ENCODE data around the gene GPR12. TPM values are rescaled to one million over a fixed set of nuclear protein-coding genes. Genes with fewer than 3 reads are reported as not detected.

The GPR12 gene
- total RNA-seq, 2 experiments from 2014 or later, result not detected

DNA sequence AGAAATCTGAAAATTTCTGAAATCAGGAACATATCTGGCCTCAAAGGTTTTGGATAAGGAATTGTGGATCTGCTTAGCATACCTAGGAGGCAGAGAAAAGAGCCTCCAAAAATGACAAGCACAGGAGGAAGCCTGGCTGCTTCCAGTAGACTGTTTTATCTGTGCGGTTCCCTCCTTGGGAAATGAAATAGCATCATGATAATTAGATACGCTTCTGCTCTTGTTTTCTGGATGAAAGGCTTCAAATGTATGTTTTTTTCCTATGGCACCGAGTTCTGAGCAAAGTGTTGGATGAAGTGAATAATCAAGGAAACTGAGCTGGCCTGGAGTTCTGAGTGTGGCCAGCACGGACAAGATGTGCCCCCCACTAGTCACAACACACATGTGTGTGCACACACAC is 19.8 kb upstream of the GPR12 start:
- H3K4me1 ChIP-seq (ENCODE audit: insufficient read depth, low read length, poor library complexity, severe bottlenecking), result peaks cover 12% of the 10 kb centered on the region
- H3K4me3 ChIP-seq (ENCODE audit: low read depth, low read length, poor library complexity, severe bottlenecking), result no peak overlapping the region
- H3K4me2 ChIP-seq (ENCODE audit: low read length), result no peak overlapping the region
- 0 out of 2 replicates have a peak, but pooled peaks cover 8% of the 10 kb centered on the region for H3K9me3 ChIP-seq (ENCODE audit: low read length)
- no peak overlapping the region for H2AFZ ChIP-seq (ENCODE audit: low read length)
- no TSS peak for BruUV-seq (replicated peaks)
- H3K9me2 ChIP-seq (ENCODE audit: insufficient read depth, low read length), result no peaks in the 10 kb centered on the region
- no peaks in the 10 kb centered on the region for H4K20me1 ChIP-seq (ENCODE audit: insufficient read depth, low read length)
- CTCF ChIA-PET (ENCODE audit: unreplicated experiment), result no interaction called here
- intact Hi-C loops (cut with micrococcal nuclease; ENCODE audit: unreplicated experiment), result loop anchor here (10.0 kb wide), 1 partner anchor 596 kb away; no protein-coding TSS in a partner anchor
- H3K79me2 ChIP-seq (ENCODE audit: insufficient read depth, low read depth, low read length), result no peaks in the 10 kb centered on the region
- H3K36me3 ChIP-seq (ENCODE audit: insufficient read depth, low read length), result no peaks in the 10 kb centered on the region
- no peak overlapping the region for H3K27ac ChIP-seq (ENCODE audit: low read depth, low read length, poor library complexity, severe bottlenecking)
- POLR2A ChIA-PET, result no interaction called here
- no peak for TF ChIP-seq EZH2phosphoT487 (IDR thresholded peaks at IDR 0.05; ENCODE audit: borderline replicate concordance, low read depth, low read length)
- TF ChIP-seq, protein P1, sequence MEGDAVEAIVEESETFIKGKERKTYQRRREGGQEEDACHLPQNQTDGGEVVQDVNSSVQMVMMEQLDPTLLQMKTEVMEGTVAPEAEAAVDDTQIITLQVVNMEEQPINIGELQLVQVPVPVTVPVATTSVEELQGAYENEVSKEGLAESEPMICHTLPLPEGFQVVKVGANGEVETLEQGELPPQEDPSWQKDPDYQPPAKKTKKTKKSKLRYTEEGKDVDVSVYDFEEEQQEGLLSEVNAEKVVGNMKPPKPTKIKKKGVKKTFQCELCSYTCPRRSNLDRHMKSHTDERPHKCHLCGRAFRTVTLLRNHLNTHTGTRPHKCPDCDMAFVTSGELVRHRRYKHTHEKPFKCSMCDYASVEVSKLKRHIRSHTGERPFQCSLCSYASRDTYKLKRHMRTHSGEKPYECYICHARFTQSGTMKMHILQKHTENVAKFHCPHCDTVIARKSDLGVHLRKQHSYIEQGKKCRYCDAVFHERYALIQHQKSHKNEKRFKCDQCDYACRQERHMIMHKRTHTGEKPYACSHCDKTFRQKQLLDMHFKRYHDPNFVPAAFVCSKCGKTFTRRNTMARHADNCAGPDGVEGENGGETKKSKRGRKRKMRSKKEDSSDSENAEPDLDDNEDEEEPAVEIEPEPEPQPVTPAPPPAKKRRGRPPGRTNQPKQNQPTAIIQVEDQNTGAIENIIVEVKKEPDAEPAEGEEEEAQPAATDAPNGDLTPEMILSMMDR (conservative IDR thresholded peaks at IDR 0.05; ENCODE audit: low read length), result no peak
- DNase-seq (ENCODE audit: low spot score), result no peak

GRCh38 chr13:26779321-26779720 is 18.7 kb upstream of the GPR12 start:
- no peaks in the 10 kb centered on the region for H3K36me3 ChIP-seq (ENCODE audit: insufficient read depth, low read length)
- H3K9me2 ChIP-seq (ENCODE audit: insufficient read depth, low read length), result no peaks in the 10 kb centered on the region
- BruUV-seq (replicated peaks), result no TSS peak
- no peak for DNase-seq (ENCODE audit: low spot score)
- no peak overlapping the region for H3K4me3 ChIP-seq (ENCODE audit: low read depth, low read length, poor library complexity, severe bottlenecking)
- ChIA-PET CTCF (ENCODE audit: unreplicated experiment) (no interaction called here), POLR2A (no interaction called here)
- TF ChIP-seq, protein P1 (conservative IDR thresholded peaks at IDR 0.05; ENCODE audit: low read length), result no peak
- no peak for TF ChIP-seq EZH2phosphoT487 (IDR thresholded peaks at IDR 0.05; ENCODE audit: borderline replicate concordance, low read depth, low read length)
- no peaks in the 10 kb centered on the region for H3K79me2 ChIP-seq (ENCODE audit: insufficient read depth, low read depth, low read length)
- H3K4me2 ChIP-seq (ENCODE audit: low read length), result no peak overlapping the region
- intact Hi-C loops (cut with micrococcal nuclease; ENCODE audit: unreplicated experiment), result no loop called here
- H4K20me1 ChIP-seq (ENCODE audit: insufficient read depth, low read length), result no peaks in the 10 kb centered on the region
- H2AFZ ChIP-seq (ENCODE audit: low read length), result no peak overlapping the region
- H3K27ac ChIP-seq (ENCODE audit: low read depth, low read length, poor library complexity, severe bottlenecking), result no peak overlapping the region
- H3K4me1 ChIP-seq (ENCODE audit: insufficient read depth, low read length, poor library complexity, severe bottlenecking), result peaks cover 2% of the 10 kb centered on the region
- H3K9me3 ChIP-seq (ENCODE audit: low read length), result 0 out of 2 replicates have a peak, but pooled peaks cover 8% of the 10 kb centered on the region

DNA sequence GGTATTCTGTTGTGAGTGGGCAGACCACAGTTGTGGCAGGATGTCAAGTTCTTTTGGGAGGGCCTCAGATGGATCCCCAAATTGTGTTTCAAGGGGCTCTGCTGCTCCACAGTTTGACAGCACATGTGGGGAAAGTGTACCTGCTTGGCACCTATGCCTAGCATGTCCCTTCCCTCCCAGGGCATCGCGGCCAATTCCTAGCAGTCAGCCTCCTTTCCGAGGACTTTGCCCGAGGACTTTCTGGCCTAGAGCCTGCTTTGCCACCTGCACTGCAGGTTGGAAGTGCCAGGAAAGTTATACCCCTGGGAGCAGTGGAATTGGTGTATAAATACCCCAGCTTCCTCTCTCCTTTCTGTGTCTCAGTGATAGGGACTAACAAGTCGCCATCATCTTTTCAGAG is 11.9 kb upstream of the GPR12 start:
- H4K20me1 ChIP-seq (ENCODE audit: insufficient read depth, low read length), result no peaks in the 10 kb centered on the region
- no peak overlapping the region for H2AFZ ChIP-seq (ENCODE audit: low read length)
- no peak for TF ChIP-seq EZH2phosphoT487 (IDR thresholded peaks at IDR 0.05; ENCODE audit: borderline replicate concordance, low read depth, low read length)
- TF ChIP-seq, protein P1 (conservative IDR thresholded peaks at IDR 0.05; ENCODE audit: low read length), result no peak
- no peak overlapping the region for H3K27ac ChIP-seq (ENCODE audit: low read depth, low read length, poor library complexity, severe bottlenecking)
- H3K4me2 ChIP-seq (ENCODE audit: low read length), result no peak overlapping the region
- H3K36me3 ChIP-seq (ENCODE audit: insufficient read depth, low read length), result no peaks in the 10 kb centered on the region
- no peaks in the 10 kb centered on the region for H3K79me2 ChIP-seq (ENCODE audit: insufficient read depth, low read depth, low read length)
- no peaks in the 10 kb centered on the region for H3K9me3 ChIP-seq (ENCODE audit: low read length)
- no peak overlapping the region for H3K4me3 ChIP-seq (ENCODE audit: low read depth, low read length, poor library complexity, severe bottlenecking)
- no TSS peak for BruUV-seq (replicated peaks)
- ChIA-PET CTCF (ENCODE audit: unreplicated experiment) (no interaction called here), POLR2A (interaction anchor here (1.5 kb wide), 1 partner anchor 11 kb away, joined by 4 read pairs; no protein-coding TSS in a partner anchor)
- intact Hi-C loops (cut with micrococcal nuclease; ENCODE audit: unreplicated experiment), result no loop called here
- DNase-seq (ENCODE audit: low spot score), result no peak
- H3K9me2 ChIP-seq (ENCODE audit: insufficient read depth, low read length), result no peaks in the 10 kb centered on the region
- H3K4me1 ChIP-seq (ENCODE audit: insufficient read depth, low read length, poor library complexity, severe bottlenecking), result no peaks in the 10 kb centered on the region
